RPMI7951 (cell line): Measurements from ENCODE around the gene CHMP1B. TPM values are rescaled to one million over a fixed set of nuclear protein-coding genes. Genes with fewer than 3 reads are reported as not detected.
"Not testable (repeated sequence)": the region's sequence is repeated elsewhere in the genome, so short reads cannot be mapped to it uniquely, and the experiment has no call there.

Source experiments
- DNase-seq: peaks from one replicate; pipeline ENCODE4 v3.0.0-alpha.2; 2012; ENCODE audit warnings: low read depth
- total RNA-seq: library from RNA; depleted of rRNA; stranded (reverse); fragments of >200 nt; shearing (Covaris generic); gene quantifications from 2 replicates; pipeline ENCODE4 v1.2.3, GENCODE V29; 2014

CHMP1B gene
- total RNA-seq, 1 experiment from 2014 or later = 35.3 TPM

DNA sequence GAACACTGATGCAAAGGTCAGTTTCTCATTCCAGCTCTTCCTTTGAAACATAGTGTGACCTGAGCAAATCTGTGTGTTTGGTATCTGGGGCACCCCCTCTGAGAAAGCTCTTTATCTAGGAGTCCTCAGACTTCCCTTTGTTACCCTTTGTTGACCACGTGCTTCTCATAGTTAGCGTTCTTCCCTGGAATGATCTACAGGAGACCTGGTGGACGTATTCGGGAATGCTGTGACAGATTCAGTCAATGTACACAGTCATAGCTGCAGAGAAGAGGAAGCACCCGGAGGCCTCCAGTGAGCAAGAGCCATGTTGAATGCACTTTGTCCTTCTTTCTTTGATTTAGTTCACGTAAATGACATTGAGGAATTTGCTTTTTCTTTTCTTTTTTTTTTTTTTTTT lies 10.7 kb upstream of the CHMP1B start:
- no peak for DNase-seq

DNA sequence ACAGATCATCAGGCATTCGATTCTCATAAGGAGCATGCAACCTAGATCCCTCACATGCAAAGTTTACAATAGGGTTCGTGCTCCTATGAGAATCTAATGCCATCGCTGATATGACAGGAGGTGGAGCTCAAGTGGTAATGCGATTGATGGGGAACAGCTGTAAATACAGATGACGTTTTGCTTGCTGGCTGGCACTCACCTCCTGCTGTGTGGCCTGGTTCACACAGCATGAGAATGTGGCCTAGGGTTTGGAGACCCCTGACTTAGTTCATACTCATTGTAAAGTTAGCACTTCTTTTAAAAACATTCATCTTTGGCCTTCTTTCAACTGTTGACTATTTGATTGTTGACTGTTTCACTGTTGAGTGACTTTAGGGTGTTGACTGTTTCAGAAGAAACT lies 8.7 kb upstream of the CHMP1B start:
- no peak for DNase-seq

DNA sequence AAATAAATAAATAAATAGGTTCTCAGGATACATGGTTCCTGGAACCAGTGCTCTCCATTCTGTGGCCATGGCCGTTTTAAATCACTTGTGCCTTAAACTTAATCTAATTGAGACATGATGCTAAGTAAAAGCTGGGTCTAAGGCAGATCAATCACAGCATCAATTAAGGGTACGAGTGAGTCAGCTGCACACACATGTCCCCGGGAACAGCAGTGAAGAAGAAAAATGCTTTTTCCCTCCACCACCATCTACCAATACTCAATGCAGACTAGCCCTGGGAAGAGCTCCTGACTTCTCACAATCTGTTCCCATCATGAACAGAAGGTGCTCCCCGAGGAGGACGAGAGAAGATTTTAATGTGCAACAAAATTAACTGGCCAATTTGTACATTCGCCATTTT lies 6.8 kb upstream of the CHMP1B start:
- DNase-seq = no peak

DNA sequence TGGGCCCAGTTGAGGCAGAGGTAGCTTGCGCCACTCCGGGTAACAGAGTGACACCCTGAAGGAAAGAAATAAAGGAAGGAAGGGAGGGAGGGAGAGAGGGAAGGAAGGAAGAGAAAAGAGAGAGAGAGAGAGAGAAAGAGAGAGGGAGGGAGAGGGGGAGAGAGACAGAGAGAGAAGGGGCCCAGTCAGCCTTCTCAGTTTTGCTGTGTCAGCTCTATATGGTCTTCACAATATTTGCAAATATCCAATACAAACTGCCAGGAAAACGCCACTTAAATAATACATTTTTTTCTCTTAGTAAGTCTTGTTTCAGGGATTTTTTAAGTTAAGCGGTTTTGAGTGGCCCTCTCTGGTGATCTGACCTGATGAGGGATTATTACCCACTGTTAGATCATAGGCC lies 5.6 kb upstream of the CHMP1B start:
- DNase-seq = no peak

DNA sequence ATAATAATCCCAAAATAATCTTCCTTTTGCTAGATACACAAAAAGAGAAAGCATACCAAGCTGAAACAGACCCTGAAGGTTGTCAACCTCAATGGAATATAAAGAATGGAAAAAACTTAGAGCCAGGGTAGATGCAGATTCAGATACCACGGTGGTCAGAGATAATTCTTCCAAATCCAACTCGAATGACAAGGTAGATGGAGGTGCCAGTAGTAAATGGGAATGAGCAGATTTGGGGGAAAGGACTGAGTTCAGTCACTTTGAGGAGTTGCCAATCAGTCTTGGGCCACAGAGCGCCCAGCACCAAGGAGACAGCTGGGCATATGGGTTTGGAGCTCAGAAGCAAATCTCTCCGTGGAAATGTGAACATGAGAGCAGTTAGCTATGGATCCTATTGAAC lies 3.4 kb upstream of the CHMP1B start:
- DNase-seq = no peak

DNA sequence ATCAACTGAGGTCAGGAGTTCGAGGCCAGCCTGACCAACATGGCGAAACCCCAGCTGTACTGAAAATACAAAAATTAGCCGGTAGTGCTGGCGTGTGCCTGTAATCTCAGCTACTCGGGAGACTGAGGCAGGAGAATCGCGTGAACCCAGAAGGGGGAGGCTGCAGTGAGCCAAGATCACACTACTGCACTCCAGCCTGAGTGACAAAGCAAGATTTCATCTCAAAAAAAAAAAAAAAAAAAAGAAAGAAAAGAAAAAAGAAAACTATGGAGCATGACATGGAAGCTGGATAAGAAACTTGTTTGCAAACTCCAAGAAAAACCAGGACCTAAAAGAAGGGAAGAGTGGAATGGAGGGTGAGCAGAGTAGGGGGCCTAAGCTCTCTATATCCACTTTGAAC lies 1.9 kb upstream of the CHMP1B start:
- no peak for DNase-seq

DNA sequence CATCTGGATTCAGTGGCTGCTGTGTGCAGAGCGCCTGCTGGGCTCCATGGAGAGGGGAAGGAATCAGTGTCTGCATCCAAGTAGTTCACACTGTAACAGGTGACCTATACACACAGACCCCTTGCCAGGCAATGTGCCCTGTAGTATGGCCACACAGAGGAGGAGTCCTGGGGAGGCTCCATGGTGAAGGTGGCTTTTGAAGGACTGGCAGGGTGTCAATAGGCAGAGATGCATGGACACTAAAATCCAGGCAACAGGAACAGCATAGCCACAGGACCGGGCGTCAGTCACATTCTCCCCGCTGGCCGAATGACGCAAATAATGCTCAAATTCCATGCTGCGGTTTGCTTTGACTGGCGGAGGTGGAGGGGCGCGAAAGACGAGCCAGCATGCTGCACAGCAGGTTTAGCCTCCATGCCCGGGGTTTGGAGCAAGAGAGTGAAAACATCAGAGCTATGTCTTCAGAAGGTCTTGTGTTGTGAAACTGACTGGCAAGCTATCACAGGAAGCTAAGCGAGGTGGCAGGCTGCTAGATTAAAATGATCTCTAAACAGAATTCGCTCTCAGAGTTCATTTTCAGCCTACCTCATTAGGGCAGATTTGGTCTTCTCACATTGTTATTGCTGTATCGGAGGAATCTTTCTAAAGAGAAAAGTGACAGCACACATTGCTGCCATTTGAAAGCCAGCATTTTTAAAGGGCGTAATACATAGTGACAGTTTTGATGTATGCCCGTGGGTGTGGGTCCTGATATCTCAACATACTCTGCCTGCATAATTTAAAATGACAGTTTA lies 1.2 kb upstream of the CHMP1B start:
- peak; percentile 87 for DNase-seq

DNA sequence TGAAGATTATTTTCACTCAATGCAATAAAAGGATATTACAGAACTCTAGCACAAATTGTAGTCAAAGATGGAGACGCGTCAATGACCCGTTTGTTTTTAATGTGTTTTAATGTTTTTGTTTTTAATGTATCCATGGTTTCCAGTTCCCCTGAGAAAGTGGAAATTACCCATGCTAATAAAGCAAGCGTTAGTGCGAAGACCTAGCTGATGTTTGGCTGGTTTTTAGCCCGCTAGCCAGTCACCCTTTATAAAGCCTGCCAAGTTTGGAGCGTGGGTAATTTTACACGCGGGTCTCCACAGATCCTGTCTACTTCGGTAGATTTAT lies 430 bp upstream of the CHMP1B start:
- peak; percentile 65 for DNase-seq

DNA sequence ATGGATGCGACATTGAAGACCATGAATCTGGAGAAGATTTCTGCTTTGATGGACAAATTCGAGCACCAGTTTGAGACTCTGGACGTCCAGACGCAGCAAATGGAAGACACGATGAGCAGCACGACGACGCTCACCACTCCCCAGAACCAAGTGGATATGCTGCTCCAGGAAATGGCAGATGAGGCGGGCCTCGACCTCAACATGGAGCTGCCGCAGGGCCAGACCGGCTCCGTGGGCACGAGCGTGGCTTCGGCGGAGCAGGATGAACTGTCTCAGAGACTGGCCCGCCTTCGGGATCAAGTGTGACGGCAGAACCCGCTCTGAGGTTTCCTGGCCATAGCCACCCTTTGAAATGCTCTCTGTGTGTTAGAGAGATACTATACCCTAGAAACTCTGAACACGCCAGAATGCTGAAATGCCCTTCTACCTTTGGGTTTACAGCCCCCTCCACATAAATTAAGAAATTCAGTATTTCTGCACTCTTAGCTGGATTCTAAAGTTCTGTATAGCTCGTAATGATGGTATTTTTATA lies 659 bp downstream of the CHMP1B start:
- peak; percentile 36 for DNase-seq

DNA sequence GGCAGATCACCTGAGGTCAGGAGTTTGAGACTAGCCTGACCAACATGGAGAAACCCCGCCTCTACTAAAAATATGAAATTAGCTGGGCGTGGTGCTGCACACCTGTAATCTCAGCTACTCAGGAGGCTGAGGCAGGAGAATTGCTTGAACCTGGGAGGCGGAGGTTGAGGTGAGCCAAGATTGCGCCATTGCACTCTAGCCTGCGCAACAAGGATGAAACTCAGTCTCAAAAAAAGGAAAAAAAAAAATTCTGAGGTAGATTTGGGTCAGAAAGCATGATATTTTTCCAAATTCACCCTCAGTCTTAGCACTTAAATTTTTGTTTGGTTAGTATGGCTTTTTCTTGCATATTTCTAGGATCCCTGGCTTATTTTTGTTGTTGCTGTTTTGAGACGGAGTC lies 3.3 kb downstream of the CHMP1B start:
- not testable (repeated sequence) for DNase-seq

DNA sequence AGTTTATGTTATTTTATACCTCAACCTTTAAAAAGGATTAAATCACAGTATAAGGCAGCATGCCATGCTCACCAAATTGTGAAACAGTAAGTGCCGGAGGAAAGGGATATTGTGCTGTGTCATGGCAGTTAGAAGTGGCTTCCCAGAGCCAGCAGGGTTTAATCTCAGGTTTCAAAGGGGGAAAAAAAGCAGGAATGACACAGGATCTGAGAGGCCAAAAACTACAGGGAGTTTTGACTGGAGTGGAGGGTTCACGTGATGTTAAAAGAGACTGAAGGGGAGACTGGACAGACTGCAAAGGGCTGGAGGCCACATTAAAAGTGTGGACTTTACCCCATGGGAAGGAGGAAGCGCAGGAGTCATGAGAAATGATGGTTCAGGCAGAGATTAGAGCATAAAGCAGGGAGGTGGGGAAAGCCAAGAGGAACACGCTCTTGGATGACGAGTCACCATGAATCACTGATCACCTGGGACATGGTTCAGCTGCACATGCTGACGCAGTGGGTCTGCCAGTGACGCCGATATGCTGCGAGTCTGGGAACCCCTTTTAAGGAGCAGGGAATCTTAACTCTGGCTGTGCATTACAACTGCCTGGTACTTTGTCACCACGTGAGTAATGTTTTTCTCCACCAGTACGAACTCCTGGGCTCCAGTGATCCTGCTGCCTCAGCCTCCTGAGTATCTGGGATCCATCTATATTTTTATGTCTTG lies 6.1 kb downstream of the CHMP1B start:
- peak; percentile 96 for DNase-seq

DNA sequence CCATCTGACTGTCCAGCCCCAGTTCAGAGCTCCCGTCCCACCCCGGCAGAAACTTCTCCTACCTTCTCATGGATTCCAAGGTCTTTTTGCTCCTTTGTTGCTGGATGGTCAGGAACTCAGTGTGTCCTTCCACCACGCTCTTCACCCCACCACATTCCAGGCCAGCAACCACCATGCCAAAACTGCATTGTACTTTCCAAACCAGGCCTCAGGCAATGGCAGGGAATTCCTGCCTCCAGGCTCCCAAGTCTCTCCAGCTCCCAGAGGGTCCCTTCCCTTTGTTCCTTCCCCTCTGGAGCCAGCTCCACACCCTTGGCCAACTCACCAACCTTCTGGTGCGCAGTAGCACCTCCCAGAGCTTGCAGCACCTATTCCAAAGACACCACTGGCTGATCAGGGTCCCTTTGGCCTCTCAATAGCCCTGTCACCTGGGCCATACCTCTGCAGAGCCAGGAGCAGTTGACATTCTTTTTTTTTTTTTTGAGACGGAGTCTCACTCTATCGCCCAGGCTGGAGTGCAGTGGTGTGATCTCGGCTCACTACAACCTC lies 8.1 kb downstream of the CHMP1B start:
- DNase-seq = peak; percentile 11

DNA sequence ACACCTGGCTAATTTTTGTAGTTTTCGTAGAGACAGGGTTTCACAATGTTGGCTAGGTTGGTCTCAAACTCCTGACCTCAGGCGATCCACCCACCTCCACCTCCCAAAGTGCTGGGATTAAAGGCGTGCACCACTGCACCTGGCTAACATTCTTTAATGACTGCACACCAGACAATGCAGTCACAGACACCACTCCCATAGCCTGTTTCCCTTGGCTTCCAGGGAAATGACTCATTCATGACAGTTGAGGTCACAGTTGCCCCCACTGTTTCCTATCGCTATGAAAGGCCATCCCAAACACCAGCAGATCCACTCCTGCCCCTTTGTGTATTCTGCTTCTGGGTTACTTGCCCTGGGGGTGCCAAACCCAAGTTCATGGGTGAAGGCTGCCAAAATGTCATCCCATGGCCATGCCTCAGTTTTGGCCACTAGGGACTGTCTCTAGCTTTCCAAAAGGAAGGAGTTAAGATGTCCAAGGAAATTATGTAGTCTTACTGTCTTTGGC lies 8.7 kb downstream of the CHMP1B start:
- peak; percentile 91 for DNase-seq

DNA sequence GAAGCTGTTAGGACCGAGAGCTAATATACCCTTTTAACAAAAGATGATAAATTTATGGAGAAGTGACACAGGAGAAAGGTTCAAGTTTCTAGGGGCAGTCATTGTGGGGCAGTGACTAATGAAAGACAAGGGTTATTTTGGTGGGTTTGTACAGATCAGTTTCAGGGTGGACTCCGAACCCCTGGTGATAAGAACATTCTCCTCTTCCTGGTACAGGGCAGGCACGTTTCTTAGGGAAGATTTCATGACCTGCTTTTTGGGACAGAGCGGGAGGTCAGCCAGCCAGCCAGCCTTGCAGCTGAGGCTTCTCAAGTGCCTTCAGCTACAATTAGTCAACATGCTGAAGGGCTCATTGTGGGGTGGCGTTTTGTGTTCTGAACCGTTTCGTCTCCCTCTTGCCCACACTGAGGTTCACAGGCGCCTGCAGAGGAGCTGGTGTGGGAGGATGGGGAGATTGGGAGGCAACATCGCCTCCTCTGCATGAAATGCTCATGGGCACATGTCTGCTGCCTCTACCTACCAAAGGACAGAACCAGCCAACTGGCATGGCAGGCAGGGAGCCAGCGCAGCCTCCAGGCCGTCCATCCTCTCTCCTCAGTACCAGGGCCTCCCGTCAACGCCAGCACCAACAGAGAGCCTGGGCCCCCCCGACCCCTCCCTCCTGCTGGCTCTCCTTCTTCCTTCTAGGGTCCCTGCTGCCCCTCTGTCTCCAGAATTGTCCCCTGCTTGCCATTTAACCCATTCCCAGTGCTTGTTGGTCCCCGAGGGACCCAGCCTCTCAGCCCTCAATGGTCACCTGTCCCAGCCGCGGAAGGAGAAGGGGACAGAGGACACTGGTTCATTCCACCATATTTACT lies 9.6 kb downstream of the CHMP1B start:
- no peak for DNase-seq

DNA sequence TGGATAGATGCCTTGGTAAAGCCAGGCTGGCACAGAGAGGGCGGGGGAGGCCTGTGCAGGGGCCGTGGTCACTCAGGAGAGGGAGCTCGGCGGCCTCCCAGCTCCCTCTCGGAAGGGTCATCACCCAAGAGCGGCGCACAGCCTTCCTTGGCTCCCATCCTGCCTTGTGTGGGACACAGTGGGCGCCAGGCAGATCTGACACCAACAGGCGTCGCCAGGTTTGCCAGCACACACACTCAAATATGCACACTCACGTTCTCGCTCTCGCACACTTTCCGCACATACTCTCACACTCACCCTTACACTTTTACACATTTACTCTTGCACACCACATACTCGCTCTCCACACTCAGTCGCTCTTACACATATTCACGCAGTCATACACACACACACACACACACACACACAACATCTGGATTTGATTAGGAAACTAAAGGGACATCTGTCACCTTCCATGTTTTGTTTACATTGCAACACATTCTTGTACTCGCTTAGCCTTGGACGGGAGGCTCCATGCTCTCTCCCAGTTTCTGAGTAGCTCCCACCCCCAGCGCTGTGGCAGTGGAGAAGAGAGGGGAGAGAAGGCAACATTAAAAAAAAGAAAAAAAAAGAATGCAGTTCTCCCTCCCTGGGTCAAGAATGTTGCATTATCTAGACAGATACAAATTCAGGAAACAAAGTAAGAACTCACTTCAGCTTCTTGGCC lies 10.5 kb downstream of the CHMP1B start:
- DNase-seq = no peak

DNA sequence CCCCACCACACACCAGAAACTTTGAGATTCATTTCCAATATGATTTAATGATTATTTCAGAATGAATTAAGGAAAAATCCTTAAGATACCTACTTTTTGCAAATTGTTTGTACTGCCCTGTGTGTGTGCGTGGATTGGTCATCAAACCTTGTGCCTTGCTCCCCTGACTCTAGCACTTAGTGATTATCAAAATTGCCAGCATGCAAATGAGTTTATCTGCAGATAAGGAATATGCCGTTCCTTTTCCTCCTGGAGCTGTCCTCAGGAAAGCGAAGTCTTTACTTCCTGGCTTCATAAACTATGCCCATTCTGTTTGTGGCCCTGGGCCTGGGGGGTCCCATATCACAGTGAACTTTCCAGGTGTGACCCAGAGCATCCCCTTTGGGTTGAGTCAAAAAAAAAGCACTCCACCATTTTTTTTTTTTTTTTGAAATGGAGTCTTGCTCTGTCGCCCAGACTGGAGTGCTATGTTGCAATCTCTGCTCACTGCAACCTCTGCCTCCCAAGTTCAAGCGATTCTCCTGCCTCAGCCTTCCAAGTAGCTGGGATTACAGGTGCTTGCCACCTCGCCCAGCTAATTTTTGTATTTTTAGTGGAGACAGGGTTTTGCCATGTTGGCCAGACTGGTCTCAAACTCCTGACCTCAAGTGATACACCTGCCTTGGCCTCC lies 11.4 kb downstream of the CHMP1B start:
- no peak for DNase-seq

DNA sequence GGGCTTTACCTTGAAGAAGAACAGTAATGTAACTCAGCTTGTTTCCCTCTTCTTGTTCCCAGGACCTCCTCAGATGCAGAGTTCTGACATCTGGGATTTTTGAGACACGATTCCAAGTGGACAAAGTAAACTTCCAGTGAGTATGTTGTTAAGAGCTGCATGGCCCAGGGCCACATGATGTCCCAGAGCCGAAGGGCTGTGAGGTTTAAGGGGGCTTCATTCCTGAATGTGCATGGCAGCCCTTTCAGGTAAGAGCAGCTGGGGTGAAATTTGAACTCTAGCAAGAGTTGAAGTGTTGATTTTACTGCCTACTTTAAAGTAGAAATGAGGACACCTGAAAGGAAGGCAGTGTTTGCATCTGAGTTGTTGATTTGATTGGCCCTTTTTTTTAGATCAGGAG lies 13.3 kb downstream of the CHMP1B start:
- no peak for DNase-seq

DNA sequence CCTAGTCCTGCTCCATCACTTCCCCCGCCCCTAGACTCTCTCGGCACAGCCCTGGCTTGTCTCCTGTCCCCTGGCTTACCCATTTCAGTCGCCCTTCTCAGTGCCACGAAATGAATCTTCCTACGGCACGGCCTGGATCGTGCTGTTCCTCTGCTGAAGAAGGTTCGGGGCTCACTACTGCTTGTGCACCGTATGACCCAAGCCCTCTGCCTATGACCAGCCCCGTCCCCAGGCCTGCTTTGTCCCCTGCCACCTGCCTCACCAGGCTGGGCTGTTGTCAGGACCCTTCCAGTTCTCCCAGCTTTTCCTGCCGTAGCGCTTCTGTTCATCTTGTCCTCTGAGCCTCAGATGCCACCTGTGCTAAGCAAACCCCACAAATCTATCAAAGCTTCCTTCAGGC lies 13.9 kb downstream of the CHMP1B start:
- DNase-seq = no peak

DNA sequence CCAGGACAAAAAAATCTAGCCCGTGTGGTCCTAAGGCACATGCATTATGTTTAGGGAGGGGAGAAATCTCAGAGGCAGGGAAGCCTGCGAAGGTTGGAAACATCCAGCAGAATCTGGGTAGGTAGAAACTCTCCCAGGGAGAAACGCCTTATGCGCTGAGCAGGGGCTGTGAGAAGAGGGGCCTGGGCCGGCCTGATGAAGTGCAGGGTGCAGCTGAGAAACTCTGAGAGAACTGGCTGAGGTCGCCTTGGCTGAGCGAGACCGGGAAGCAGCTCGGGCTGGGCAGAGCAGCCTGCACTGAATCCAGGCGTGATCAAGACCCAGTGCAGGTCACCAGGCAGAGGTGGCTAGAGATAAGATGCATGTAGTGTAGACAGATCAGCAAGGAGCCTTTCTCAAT lies 15.1 kb downstream of the CHMP1B start:
- no peak for DNase-seq

DNA sequence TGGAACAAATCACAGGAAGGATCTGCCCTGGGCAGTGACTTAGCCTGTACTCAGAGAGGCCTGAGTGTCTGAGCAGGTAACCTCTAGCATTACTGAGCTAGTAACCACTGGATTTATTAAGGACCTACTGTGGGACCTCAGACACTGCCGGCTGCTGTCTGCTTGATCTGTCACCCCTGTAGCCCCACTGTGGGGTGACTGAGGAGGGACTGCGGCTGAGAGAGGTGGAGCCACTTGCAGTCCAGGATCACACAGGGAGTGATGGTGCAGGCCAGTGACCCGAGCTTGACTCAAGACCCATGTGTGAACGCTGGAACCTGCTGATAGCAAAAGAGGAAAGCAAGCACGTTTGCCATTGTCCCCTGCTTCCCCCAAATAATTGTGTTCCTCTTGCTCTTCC lies 15.6 kb downstream of the CHMP1B start:
- no peak for DNase-seq

DNA sequence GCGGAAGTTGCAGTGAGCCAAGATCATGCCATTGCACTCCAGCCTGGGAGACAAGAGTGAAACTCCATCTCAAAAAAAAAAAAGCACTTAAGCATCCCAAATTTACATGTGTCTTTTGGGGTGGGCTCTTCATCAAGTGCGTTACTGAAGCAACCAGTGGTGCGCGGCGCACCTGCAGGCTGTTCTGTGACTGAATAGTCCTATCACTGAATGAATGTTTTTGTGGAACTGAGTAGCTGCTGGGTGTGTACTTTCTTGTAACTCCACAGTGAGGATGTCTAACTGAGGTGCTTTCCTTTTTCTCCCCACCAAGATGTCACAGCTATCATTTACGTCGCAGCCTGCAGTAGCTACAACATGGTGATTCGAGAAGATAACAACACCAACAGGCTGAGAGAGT lies 17.0 kb downstream of the CHMP1B start:
- DNase-seq = no peak
